Stimulated activated CD4-positive, alpha-beta T cell treated with anti-CD3 and anti-CD28 coated beads, Interleukin-15, amount 100 ng/mL, for 48 hours (primary cell): ENCODE results near the gene CNGA3.
"Not testable (repeated sequence)": the region's sequence is repeated elsewhere in the genome, so short reads cannot be mapped to it uniquely, and the experiment has no call there.

Experiments
- DNase-seq, 2 donors: peaks; one replicate each; pipeline ENCODE4 v3.0.0-alpha.2; 2020; ENCODE audit warnings: low read depth in 2 of 2

CNGA3 gene

GRCh38 chr2:98399140-98399539 is 52.9 kb downstream of the CNGA3 start:
- DNase-seq = no peak

DNA sequence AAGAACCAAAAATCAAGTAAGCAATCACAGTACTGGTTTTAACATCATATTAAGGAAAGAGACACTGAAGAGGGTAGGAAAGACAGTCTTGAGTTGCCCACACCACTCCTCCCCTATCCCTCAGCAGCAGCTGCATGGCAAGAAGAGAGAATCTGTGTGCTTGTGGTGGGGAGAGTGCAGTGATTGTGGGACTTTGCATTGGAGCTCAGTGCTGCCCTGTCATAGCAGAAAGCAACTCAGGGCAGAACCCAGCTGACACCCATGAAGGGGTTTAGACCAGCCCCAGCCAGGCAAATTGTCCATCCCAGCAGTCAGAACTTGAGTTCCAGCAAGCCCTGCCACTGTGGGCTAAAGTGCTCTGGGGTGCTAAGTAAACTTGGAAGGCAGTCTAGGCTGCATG is 57.6 kb downstream of the CNGA3 start:
- DNase-seq = no peak

DNA sequence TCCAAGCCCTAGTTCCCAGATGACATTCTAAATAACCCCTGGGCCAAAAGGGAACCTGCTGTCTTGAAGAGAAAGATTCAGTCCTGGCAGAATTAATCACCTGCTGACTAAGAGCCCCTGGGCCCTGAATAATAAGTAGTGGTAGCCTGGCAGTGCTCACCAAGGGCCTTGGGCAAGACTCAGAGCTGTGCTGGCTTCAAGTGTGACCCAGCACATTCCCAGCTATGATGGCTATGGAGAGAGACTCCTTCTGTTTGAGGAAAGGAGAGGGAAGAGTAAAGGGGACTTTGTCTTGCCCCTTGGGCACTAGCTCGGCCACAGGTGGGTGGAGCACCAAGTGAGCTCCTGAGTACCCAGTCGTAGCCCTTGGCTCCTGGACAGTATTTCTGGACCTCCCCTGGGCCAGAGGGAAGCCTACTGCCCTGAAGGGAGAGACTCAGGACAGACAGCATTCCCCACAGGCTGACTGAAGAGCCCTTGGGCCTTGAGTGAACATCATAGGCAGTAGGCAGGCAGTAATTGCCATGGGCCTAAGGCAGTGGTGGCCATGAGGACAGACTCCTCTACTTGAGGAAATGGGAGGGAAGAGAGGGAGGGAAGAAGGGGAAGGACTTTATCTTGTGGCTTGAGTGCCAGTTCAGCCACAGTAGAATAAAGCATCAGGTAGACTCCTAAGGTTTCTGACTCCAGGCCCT is 58.4 kb downstream of the CNGA3 start:
- no peak for DNase-seq

- no peak for DNase-seq
Observed at GRCh38 chr2:98405301-98405700, 59.0 kb downstream of the CNGA3 start.

GRCh38 chr2:98408155-98408554 is 61.9 kb downstream of the CNGA3 start:
- no peak for DNase-seq

DNA sequence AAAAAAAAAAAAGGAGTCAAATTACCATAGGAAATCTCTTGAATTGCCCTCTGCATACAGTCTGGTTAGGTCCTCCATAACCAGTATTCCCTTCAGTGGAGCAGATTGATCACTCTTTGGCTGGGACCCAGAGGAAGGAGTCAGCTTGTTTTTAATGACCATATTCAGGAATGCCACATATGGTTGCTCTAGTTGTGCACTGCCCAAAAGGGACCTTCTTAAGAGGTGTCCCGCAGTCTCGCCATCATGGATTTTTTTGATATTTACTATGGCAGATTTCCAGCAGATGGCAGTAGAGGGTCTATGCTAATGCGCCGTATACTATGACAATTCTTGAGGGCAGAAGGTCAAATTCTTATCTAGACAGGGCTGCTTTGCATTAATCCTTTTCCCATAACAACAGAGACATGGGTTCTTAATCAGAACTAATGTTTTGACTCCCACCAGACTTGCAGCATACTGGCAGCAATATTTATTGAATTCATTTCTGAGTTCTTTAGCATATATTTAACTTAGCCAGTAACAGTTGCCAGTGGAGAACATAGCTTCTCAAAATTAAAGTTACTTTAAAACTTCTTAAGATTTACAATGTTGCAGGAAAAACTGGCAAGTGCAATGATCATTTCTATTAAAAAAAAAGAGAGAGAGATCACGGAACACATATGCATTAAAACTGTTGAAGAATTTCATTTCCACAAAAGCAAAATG is 66.6 kb downstream of the CNGA3 start:
- DNase-seq = peak; percentile 4 to 39

- not testable (repeated sequence) for DNase-seq
Observed at GRCh38 chr2:98414246-98414645, 68.0 kb downstream of the CNGA3 start.

GRCh38 chr2:98415719-98416248 is 69.5 kb downstream of the CNGA3 start:
- not testable (repeated sequence) for DNase-seq

GRCh38 chr2:98416383-98417159 is 70.3 kb downstream of the CNGA3 start:
- DNase-seq = no peak

DNA sequence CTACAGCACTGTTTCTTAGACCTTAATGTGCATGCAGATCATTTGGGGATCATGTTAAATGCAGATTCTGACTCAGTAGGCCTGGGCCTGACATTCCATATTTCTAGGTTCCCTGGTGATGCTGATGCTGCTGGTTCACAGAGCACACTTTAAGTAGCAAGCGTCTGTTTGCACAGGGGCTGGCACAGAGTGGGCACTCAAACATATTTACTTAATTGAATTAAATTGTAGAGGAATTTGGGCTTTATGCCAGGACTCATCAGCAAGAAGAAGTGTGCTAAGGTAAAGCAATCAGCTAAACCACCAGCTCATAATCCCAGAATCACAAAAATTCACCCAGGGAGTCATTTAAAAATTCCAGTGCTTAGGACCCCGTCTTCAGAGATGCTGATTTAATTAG is 73.3 kb downstream of the CNGA3 start:
- no peak for DNase-seq

- DNase-seq = no peak
Observed at GRCh38 chr2:98419977-98420725, 73.9 kb downstream of the CNGA3 start.

DNA sequence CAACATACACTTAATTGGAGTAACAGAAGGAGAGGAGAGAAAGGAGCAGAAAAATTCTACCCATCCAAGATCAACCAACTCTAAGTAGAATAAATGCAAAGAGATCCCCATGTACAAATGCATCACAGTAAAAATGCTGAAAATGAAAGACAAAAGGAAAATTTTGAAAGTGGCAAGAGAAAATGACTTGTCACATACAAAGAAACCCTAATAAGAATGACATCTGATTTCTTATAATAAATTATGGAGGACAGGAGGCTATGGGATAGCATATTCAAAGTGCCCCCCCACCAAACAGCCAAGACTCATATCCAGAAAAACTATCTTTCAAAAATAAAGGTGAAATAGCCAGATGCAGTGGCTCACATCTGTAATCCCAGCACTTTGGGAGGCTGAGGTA is 76.2 kb downstream of the CNGA3 start:
- DNase-seq = no peak

DNA sequence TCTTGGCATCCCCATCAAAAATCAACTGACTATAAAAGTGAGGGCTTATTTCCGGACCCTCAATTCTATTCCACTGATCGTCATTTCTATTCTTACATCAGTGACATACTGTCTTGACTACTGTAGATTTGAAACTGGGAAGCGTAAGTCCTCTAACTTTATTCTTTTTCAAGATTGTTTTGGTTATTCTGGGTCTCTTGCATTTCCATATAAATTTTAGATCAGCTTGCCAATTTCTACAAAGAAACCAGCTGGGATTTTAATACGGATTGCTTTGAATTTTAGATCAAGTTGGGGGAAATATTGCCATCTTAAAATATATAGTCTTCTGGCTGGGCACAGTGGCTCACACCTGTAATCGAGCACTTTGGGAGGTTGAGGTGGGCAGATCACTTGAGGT is 80.5 kb downstream of the CNGA3 start:
- no peak for DNase-seq

DNA sequence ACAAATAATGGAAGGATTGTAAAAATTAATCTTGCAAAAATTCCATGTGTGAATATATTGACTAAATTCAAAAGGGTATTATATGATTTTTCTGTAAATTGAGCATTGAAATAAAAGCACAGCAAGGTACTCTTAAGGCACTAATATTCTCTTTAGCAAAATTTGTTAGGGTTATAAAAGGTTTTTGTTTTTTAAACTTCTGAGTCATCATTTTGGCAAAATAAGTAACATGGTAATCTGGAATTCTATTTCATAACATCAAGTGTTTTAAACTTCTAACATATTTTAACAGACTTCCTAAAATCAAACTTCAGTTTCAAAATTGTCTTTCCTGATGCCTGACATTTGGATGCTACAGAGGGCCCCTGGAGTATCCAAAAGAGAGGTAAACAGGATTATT is 85.9 kb downstream of the CNGA3 start:
- DNase-seq = no peak

- no peak for DNase-seq
Observed at GRCh38 chr2:98433363-98433964, 87.2 kb downstream of the CNGA3 start.

- no peak for DNase-seq
Observed at GRCh38 chr2:98434492-98434891, 88.2 kb downstream of the CNGA3 start.

- DNase-seq = not testable (repeated sequence)
Observed at GRCh38 chr2:98435670-98436069, 89.4 kb downstream of the CNGA3 start.

- DNase-seq = no peak
Observed at GRCh38 chr2:98436734-98437133, 90.5 kb downstream of the CNGA3 start.

GRCh38 chr2:98438190-98439133 is 92.2 kb downstream of the CNGA3 start:
- no peak for DNase-seq
